Forelimb muscle (tissue), 1 donor: Measurements from ENCODE around the gene DAGLA. TPM values are rescaled to one million over a fixed set of nuclear protein-coding genes. Genes with fewer than 3 reads are reported as not detected.
"Not testable (repeated sequence)": the region's sequence is repeated elsewhere in the genome, so short reads cannot be mapped to it uniquely, and the experiment has no call there.

ENCODE experiments used
- DNase-seq: peaks from one replicate; pipeline ENCODE4 v3.0.0-alpha.2; 2013; ENCODE audit warnings: low read depth
- polyA plus RNA-seq: library from polyadenylated mRNA; unstranded; fragments of 120-200 nt; gene quantifications from one replicate; pipeline ENCODE4 v1.2.1, GENCODE V29; 2013; ENCODE audit not compliant: insufficient read length

Gene DAGLA, protein sequence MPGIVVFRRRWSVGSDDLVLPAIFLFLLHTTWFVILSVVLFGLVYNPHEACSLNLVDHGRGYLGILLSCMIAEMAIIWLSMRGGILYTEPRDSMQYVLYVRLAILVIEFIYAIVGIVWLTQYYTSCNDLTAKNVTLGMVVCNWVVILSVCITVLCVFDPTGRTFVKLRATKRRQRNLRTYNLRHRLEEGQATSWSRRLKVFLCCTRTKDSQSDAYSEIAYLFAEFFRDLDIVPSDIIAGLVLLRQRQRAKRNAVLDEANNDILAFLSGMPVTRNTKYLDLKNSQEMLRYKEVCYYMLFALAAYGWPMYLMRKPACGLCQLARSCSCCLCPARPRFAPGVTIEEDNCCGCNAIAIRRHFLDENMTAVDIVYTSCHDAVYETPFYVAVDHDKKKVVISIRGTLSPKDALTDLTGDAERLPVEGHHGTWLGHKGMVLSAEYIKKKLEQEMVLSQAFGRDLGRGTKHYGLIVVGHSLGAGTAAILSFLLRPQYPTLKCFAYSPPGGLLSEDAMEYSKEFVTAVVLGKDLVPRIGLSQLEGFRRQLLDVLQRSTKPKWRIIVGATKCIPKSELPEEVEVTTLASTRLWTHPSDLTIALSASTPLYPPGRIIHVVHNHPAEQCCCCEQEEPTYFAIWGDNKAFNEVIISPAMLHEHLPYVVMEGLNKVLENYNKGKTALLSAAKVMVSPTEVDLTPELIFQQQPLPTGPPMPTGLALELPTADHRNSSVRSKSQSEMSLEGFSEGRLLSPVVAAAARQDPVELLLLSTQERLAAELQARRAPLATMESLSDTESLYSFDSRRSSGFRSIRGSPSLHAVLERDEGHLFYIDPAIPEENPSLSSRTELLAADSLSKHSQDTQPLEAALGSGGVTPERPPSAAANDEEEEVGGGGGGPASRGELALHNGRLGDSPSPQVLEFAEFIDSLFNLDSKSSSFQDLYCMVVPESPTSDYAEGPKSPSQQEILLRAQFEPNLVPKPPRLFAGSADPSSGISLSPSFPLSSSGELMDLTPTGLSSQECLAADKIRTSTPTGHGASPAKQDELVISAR
- 4.6 TPM for polyA plus RNA-seq

DNA sequence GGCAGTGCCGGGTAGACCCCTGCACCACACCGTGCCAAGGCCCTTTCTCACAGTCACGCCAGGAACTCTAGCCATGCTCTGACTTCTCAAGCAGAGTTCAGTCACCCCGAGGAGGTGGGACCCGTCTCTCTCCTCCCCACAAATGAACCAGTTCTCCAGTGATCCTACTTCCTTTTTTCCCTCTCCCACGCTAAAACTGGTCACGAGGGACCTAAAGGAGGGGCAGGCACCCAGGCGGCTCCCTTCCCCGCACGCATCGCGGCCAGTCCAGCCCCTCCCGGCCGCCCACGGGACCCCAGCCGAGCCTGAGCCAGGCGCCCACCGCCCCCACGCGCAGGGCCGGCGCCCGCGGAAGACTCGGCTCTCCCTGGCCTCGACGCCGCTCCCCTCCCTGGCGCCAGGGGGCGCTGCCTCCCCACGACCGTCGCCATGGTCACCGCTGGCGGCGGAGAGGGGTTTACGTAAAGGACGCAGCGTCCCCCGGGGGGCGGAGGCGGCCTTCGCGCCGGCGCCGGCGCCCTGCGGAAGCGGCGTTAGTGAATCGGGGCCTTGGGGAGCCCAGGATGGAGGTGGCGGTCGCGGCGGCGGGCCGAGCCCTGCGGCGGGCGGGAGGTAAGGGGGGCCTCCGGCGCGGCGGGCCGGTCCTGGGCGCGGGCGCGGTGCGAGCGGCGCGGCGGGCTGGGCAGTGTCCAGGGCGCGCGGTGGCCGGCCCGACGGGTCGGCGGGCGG, at the start of gene DAGLA:
DAGLA (plus strand) TSS at position 499 of the 729 bp plus-strand sequence. CDS start 39,765 bp downstream, outside the sequence.
- DNase-seq = no peak

DNA sequence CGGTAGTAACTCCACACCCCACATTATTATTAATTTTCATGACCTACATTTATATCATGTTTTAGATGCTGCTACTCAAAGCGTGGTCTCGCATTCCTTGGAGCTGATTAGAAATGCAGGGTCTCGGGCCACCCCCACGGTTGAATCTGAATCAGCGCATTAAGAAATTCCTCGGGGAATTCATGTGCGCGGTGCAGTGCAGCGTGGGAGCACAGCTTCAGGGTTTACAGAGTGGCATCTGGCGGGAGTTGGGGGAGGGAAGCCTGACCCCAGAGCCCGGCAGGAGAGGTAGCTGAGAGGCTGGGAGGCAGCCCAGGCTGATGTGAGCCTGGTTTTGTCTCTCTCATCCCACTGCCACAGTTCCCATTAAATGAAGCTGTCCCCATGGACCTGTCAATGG, 48.1 kb upstream of the DAGLA start:
- no peak for DNase-seq

GRCh38 chr11:61635304-61635703, 44.9 kb upstream of the DAGLA start:
- no peak for DNase-seq

DNA sequence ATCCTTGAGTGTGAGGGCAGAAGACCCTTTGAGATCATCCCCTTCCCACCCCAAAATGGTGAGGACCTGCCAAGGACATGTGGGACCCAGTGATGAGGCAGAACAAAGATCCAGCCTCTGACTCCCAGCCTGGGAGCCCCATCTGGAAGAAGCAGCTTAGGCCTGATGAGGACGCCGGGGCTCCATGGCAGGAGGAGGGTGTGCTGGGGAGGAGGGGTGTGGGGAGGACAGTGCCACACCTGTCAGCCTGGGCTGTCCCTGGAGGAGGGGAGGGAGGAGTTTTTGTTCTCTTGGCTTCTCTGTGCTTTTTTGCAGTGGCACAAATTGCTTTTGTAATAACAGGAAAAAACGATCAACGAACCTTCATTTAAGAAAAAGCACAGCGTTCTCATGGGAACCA, 44.4 kb upstream of the DAGLA start:
- no peak for DNase-seq

DNA sequence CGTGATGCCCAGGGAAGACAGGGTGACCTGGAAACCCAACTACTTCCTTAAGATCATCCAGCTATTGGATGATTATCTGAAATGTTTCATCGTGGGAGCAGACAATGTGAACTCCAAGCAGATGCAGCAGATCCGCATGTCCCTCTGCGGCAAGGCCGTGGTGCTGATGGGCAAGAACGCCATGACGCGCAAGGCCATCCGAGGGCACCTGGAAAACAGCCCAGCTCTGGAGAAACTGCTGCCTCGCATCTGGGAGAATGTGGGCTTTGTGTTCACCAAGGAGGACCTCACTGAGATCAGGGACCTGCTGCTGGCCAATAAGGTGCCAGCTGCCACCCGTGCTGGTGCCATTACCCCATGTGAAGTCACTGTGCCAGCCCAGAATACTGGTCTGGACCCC, 43.5 kb upstream of the DAGLA start:
- no peak for DNase-seq

GRCh38 chr11:61637277-61637676, 42.9 kb upstream of the DAGLA start:
- DNase-seq = no peak

DNA sequence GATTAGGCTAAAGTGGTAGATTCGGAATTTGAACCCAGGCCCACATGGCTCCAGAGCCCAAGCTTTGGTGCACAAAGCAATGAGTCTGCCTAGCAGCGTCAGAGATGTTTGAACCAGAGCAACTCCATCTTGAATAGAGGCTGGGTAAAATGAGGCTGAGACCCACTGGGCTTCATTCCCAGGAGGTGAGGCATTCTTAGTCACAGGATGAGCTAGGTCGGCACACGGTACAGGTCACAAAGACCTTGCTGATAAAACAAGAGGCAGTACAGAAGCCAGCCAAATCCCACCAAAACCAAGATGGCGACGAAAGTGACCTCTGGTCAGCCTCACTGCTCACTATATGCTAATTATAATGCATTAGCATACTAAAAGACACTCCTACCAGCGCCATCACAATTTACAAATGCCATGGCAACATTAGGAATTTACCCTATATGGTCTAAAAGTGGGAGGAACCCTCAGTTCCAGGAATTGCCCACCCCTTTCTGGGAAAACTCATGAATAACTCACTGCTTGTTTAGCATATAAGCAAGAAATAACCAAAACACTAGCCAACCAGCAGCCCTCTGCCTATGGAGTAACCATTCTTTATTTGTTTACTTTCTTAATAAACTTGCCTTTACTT, 40.3 kb upstream of the DAGLA start:
- no peak for DNase-seq

- DNase-seq = no peak
Observed at GRCh38 chr11:61642162-61642561, 38.0 kb upstream of the DAGLA start.

- DNase-seq = no peak
Observed at GRCh38 chr11:61645179-61645868, 34.9 kb upstream of the DAGLA start.

DNA sequence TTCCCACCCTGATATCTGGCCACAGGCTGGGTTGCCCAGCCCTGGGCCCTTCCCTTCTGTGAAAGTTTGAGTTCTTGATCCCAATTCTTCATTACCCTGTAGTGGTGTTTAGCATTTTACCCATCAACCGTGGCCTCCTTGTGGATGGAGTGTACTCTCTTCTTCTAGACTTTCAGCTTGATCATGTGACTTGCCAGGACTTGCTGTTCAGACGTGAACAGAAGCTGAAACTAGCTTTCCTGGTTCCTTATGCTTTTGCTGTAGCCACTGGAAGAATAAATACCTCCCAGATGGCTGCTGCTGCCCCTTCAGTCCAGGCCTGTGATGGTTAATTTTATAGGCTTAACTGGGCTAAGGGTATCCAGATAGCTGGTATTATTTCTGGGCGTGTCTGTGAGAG, 32.7 kb upstream of the DAGLA start:
- no peak for DNase-seq

- DNase-seq = no peak
Observed at GRCh38 chr11:61650781-61651571, 29.2 kb upstream of the DAGLA start.

GRCh38 chr11:61652135-61652534, 28.1 kb upstream of the DAGLA start:
- DNase-seq = no peak

DNA sequence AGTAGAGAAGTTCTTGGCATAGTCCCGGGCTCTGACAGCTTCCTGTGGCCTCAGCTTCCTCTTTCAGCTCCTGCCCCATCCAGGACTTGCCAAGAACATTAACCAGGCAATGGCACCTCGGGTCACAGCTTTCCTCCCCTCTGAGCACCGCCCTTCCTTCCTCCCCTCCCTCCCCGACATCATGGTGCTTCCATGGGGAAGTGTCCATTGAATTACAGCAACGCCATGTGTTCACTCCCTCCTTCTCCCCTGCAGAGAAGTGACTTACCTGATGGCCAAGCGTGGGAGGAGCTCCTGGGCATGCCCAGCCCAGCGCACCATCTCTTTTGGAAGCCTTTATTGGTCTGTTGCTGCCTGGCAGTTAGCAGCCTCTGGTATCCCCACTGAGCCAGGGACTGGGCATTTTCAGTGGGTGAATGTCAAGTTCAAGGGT, 25.8 kb upstream of the DAGLA start:
- no peak for DNase-seq

DNA sequence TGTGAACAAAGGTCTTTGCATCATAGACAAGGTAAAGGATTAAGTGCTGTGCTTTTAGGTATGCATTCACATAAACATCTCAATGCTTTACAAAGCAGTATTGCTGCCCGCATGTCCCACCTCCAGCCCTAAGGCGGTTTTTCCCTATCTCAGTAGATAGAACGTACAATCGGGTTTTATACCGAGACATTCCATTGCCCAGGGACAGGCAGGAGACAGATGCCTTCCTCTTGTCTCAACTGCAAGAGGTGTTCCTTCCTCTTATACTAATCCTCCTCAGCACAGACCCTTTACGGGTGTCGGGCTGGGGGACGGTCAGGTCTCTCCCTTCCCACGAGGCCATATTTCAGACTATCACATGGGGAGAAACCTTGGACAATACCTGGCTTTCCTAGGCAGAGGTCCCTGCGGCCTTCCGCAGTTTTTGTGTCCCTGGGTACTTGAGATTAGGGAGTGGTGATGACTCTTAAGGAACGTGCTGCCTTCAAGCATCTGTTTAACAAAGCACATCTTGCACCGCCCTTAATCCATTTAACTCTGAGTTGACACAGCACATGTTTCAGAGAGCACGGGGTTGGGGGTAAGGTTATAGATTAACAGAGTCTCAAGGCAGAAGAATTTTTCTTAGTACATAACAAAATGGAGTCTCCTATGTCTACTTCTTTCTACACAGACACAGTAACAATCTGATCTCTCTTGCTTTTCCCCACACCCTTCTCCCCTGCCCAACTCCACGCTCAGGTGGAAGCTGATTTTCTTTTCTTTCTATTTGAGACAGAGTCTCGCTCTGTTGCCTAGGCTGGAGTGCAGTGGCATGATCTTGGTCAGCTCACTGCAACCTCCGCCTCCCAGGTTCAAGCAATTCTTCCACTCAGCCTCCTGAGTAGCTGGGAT, 24.7 kb upstream of the DAGLA start:
- not testable (repeated sequence) for DNase-seq

- no peak for DNase-seq
Observed at GRCh38 chr11:61656347-61657077, 23.7 kb upstream of the DAGLA start.

- DNase-seq = no peak
Observed at GRCh38 chr11:61657566-61658290, 22.5 kb upstream of the DAGLA start.
